Cardiac fibroblast (primary cell): ENCODE results near the gene GPRC5D.
A peak's percentile ranks its signal among the peaks of the same experiment; 100 is the strongest.

Experiments used
- DNase-seq, 2 donors: peaks; one replicate each; pipeline versions ENCODE4 v3.0.0 to v3.0.0-alpha.2; 2010; ENCODE audit warnings: low read depth in 2 of 2
- H3K4me3 ChIP-seq, 2 donors: replicated peaks in 1 of 2; 1 replicate in 1 of 2; 2 replicates in 1 of 2; pipeline ENCODE4 v1.5.1; 2011; ENCODE audit warnings: low read depth in 2 of 2, low read length in 2 of 2, mild to moderate bottlenecking in 2 of 2, moderate library complexity in 1 of 2
- CTCF ChIP-seq: IDR thresholded peaks from one replicate; pipeline ENCODE4 v1.5.1; 2011; ENCODE audit warnings: low read depth, mild to moderate bottlenecking, low read length, inconsistent platforms

GPRC5D gene

GRCh38 chr12:12892681-12893141, 59.3 kb downstream of the GPRC5D start:
- H3K4me3 ChIP-seq = peak overlapping the region; percentile 47 to 56
- TF ChIP-seq CTCF = no peak

GRCh38 chr12:12891881-12892355, 60.1 kb downstream of the GPRC5D start:
- peak in 1 of 2 donors; percentile 31 for DNase-seq
- TF ChIP-seq CTCF = no peak
- peak overlapping the region; percentile 47 to 56 for H3K4me3 ChIP-seq

More at GRCh38 chr12:12892681-12893141, 59.3 kb downstream of the GPRC5D start:
- DNase-seq = no peak

GRCh38 chr12:12891080-12891880, 60.7 kb downstream of the GPRC5D start, which contains the start of gene GPRC5A:
Gene GPRC5A (plus strand): TSS chr12:12891562. CDS start chr12:12908250, 16,688 bp downstream.
- H3K4me3 ChIP-seq = peak within 1 kb of the TSS; percentile 47 to 56
- peak; percentile 96 to 98 for DNase-seq
- peak; percentile 42 for TF ChIP-seq CTCF
